ENCODE data around the gene UBA3.
A peak's percentile ranks its signal among the peaks of the same experiment; 100 is the strongest.

The UBA3 gene

GRCh38 chr3:69115731-69116130 is 35.6 kb upstream of the UBA3 start:
- in situ Hi-C loops (cut with MboI; ENCODE audit: low sequenced_read_pairs), result no loop called here
- Histone ChIP-seq H3K4me3 (no peak overlapping the region), H3K4me1 (no peaks in the 10 kb centered on the region), H3K27me3 (ENCODE audit: low read depth) (0 out of 2 replicates have a peak, but pooled peaks cover 3% of the 10 kb centered on the region), H3K9me3 (no peaks in the 10 kb centered on the region), H3K36me3 (replicated peaks) (no peaks in the 10 kb centered on the region)
- no peak for DNase-seq (ENCODE audit: low spot score in 2 of 2)

- peaks cover 2% of the 10 kb centered on the region for H3K4me1 ChIP-seq
- no peak for DNase-seq (ENCODE audit: low spot score in 2 of 2)
- no peaks in the 10 kb centered on the region for H3K36me3 ChIP-seq (replicated peaks)
- no peaks in the 10 kb centered on the region for H3K9me3 ChIP-seq
- in situ Hi-C loops (cut with MboI; ENCODE audit: low sequenced_read_pairs), result no loop called here
- no peak overlapping the region for H3K4me3 ChIP-seq
- H3K27me3 ChIP-seq (ENCODE audit: low read depth), result no peaks in the 10 kb centered on the region
These were observed 33.4 kb upstream of the UBA3 start for GRCh38 chr3:69113536-69113935.

- in situ Hi-C loops (cut with MboI; ENCODE audit: low sequenced_read_pairs), result no loop called here
- no peaks in the 10 kb centered on the region for H3K36me3 ChIP-seq (replicated peaks)
- no peak for DNase-seq (ENCODE audit: low spot score in 2 of 2)
These were observed 30.9 kb upstream of the UBA3 start for GRCh38 chr3:69110941-69111546.

GRCh38 chr3:69108811-69109210 is 28.6 kb upstream of the UBA3 start:
- peaks cover 11% of the 10 kb centered on the region for H3K4me1 ChIP-seq
- DNase-seq (ENCODE audit: low spot score in 2 of 2), result no peak
- in situ Hi-C loops (cut with MboI; ENCODE audit: low sequenced_read_pairs), result no loop called here
- H3K36me3 ChIP-seq (replicated peaks), result peaks cover 9% of the 10 kb centered on the region
- no peak overlapping the region for H3K4me3 ChIP-seq
- no peaks in the 10 kb centered on the region for H3K9me3 ChIP-seq
- no peaks in the 10 kb centered on the region for H3K27me3 ChIP-seq (ENCODE audit: low read depth)

More at GRCh38 chr3:69110941-69111546, 30.9 kb upstream of the UBA3 start:
- no peak overlapping the region for H3K4me3 ChIP-seq
- no peaks in the 10 kb centered on the region for H3K9me3 ChIP-seq
- H3K4me1 ChIP-seq, result peaks cover 11% of the 10 kb centered on the region
- H3K27me3 ChIP-seq (ENCODE audit: low read depth), result no peaks in the 10 kb centered on the region

- Histone ChIP-seq H3K27me3 (ENCODE audit: low read depth) (no peaks in the 10 kb centered on the region), H3K9me3 (no peaks in the 10 kb centered on the region), H3K4me3 (no peak overlapping the region), H3K4me1 (peaks cover 11% of the 10 kb centered on the region), H3K36me3 (replicated peaks) (peaks cover 16% of the 10 kb centered on the region)
- in situ Hi-C loops (cut with MboI; ENCODE audit: low sequenced_read_pairs), result no loop called here
- DNase-seq (ENCODE audit: low spot score in 2 of 2), result peak; percentile 49 to 89
These were observed 27.7 kb upstream of the UBA3 start for GRCh38 chr3:69107841-69108240.

GRCh38 chr3:69105320-69105719 is 25.2 kb upstream of the UBA3 start:
- H3K4me1 ChIP-seq, result peaks cover 11% of the 10 kb centered on the region
- no peak for DNase-seq (ENCODE audit: low spot score in 2 of 2)
- H3K4me3 ChIP-seq, result no peak overlapping the region
- H3K36me3 ChIP-seq (replicated peaks), result peaks cover 25% of the 10 kb centered on the region
- no peaks in the 10 kb centered on the region for H3K27me3 ChIP-seq (ENCODE audit: low read depth)
- H3K9me3 ChIP-seq, result no peaks in the 10 kb centered on the region
- in situ Hi-C loops (cut with MboI; ENCODE audit: low sequenced_read_pairs), result no loop called here

- no peaks in the 10 kb centered on the region for H3K27me3 ChIP-seq (ENCODE audit: low read depth)
- in situ Hi-C loops (cut with MboI; ENCODE audit: low sequenced_read_pairs), result no loop called here
These were observed 24.4 kb upstream of the UBA3 start for GRCh38 chr3:69104586-69104985.

GRCh38 chr3:69103123-69103522 is 23.0 kb upstream of the UBA3 start:
- Histone ChIP-seq H3K4me1 (peaks cover 5% of the 10 kb centered on the region), H3K4me3 (no peak overlapping the region), H3K36me3 (replicated peaks) (peaks cover 25% of the 10 kb centered on the region), H3K27me3 (ENCODE audit: low read depth) (no peaks in the 10 kb centered on the region), H3K9me3 (no peaks in the 10 kb centered on the region)
- in situ Hi-C loops (cut with MboI; ENCODE audit: low sequenced_read_pairs), result no loop called here
- no peak for DNase-seq (ENCODE audit: low spot score in 2 of 2)

More at GRCh38 chr3:69104586-69104985, 24.4 kb upstream of the UBA3 start:
- Histone ChIP-seq H3K9me3 (no peaks in the 10 kb centered on the region), H3K4me3 (no peak overlapping the region), H3K4me1 (peaks cover 11% of the 10 kb centered on the region), H3K36me3 (replicated peaks) (peaks cover 25% of the 10 kb centered on the region)
- DNase-seq (ENCODE audit: low spot score in 2 of 2), result no peak

GRCh38 chr3:69102384-69102783 is 22.2 kb upstream of the UBA3 start:
- Histone ChIP-seq H3K27me3 (ENCODE audit: low read depth) (no peaks in the 10 kb centered on the region), H3K4me3 (no peak overlapping the region), H3K9me3 (no peaks in the 10 kb centered on the region), H3K36me3 (replicated peaks) (peaks cover 25% of the 10 kb centered on the region), H3K4me1 (no peaks in the 10 kb centered on the region)
- in situ Hi-C loops (cut with MboI; ENCODE audit: low sequenced_read_pairs), result no loop called here
- DNase-seq (ENCODE audit: low spot score in 2 of 2), result no peak

- Histone ChIP-seq H3K4me3 (no peak overlapping the region), H3K36me3 (replicated peaks) (peaks cover 23% of the 10 kb centered on the region), H3K9me3 (no peaks in the 10 kb centered on the region), H3K27me3 (ENCODE audit: low read depth) (no peaks in the 10 kb centered on the region), H3K4me1 (no peaks in the 10 kb centered on the region)
- in situ Hi-C loops (cut with MboI; ENCODE audit: low sequenced_read_pairs), result no loop called here
- no peak for DNase-seq (ENCODE audit: low spot score in 2 of 2)
These were observed 19.4 kb upstream of the UBA3 start for GRCh38 chr3:69099576-69099975.

GRCh38 chr3:69097407-69098086 is 17.4 kb upstream of the UBA3 start:
- no peak for DNase-seq (ENCODE audit: low spot score in 2 of 2)
- Histone ChIP-seq H3K4me3 (no peak overlapping the region), H3K36me3 (replicated peaks) (peaks cover 6% of the 10 kb centered on the region), H3K4me1 (0 out of 2 replicates have a peak, but pooled peaks cover 5% of the 10 kb centered on the region), H3K9me3 (no peaks in the 10 kb centered on the region), H3K27me3 (ENCODE audit: low read depth) (no peaks in the 10 kb centered on the region)
- in situ Hi-C loops (cut with MboI; ENCODE audit: low sequenced_read_pairs), result no loop called here

GRCh38 chr3:69096299-69096698 is 16.1 kb upstream of the UBA3 start:
- H3K9me3 ChIP-seq, result no peaks in the 10 kb centered on the region
- DNase-seq (ENCODE audit: low spot score in 2 of 2), result no peak
- H3K4me3 ChIP-seq, result no peak overlapping the region
- no peaks in the 10 kb centered on the region; the same call in 1 of the 2 replicates for H3K36me3 ChIP-seq (replicated peaks)
- H3K27me3 ChIP-seq (ENCODE audit: low read depth), result no peaks in the 10 kb centered on the region
- in situ Hi-C loops (cut with MboI; ENCODE audit: low sequenced_read_pairs), result no loop called here
- H3K4me1 ChIP-seq, result peaks cover 7% of the 10 kb centered on the region

GRCh38 chr3:69095636-69096035 is 15.5 kb upstream of the UBA3 start:
- DNase-seq (ENCODE audit: low spot score in 2 of 2), result no peak
- Histone ChIP-seq H3K4me1 (peaks cover 7% of the 10 kb centered on the region), H3K36me3 (replicated peaks) (no peaks in the 10 kb centered on the region; the same call in 1 of the 2 replicates), H3K9me3 (no peaks in the 10 kb centered on the region), H3K4me3 (no peak overlapping the region), H3K27me3 (ENCODE audit: low read depth) (no peaks in the 10 kb centered on the region)
- in situ Hi-C loops (cut with MboI; ENCODE audit: low sequenced_read_pairs), result no loop called here

- no peak for DNase-seq (ENCODE audit: low spot score in 2 of 2)
- Histone ChIP-seq H3K4me3 (no peak overlapping the region), H3K4me1 (peaks cover 7% of the 10 kb centered on the region), H3K27me3 (ENCODE audit: low read depth) (no peaks in the 10 kb centered on the region), H3K9me3 (no peaks in the 10 kb centered on the region), H3K36me3 (replicated peaks) (no peaks in the 10 kb centered on the region)
- in situ Hi-C loops (cut with MboI; ENCODE audit: low sequenced_read_pairs), result no loop called here
These were observed 14.5 kb upstream of the UBA3 start for GRCh38 chr3:69094467-69095205.

Measured in HAP-1 (cell line).